Natural killer cell treated with Interleukin-12 subunit alpha and Interleukin-12 subunit beta and Interleukin-15 and Interleukin-18, amount 100 ng/mL, for 72 hours (primary cell): ENCODE data around the gene BOC. TPM values are rescaled to one million over a fixed set of nuclear protein-coding genes. Genes with fewer than 3 reads are reported as not detected.

ENCODE experiments used
- ATAC-seq, 2 donors: fragments of 150-1000 bp; cut with Tn5 transposase in 1 of 2; sonication (Bioruptor Pico), chemical (Tn5 transposase) in 1 of 2; 2 replicates each; pipeline ENCODE4 v1.10.0; 2021
- DNase-seq: peaks from one replicate; pipeline ENCODE4 v3.0.0; 2022; ENCODE audit warnings: low spot score
- H3K27ac Mint-ChIP-seq, 2 donors: 1 replicate in 1 of 2; 2 replicates in 1 of 2; pipeline ENCODE4 v1.8.0; 2022; ENCODE audit warnings: mixed read lengths in 2 of 2, mild to moderate bottlenecking in 1 of 2, moderate library complexity in 1 of 2
- H3K27me3 Mint-ChIP-seq, 2 donors: 1 replicate in 1 of 2; 2 replicates in 1 of 2; pipeline ENCODE4 v1.8.0; 2022; ENCODE audit warnings: mixed read lengths in 2 of 2
- H3K36me3 Mint-ChIP-seq: one replicate; pipeline ENCODE4 v1.8.0; 2022; ENCODE audit warnings: mixed read lengths
- H3K4me1 Mint-ChIP-seq, 2 donors: 1 replicate in 1 of 2; 2 replicates in 1 of 2; pipeline ENCODE4 v1.8.0; 2022; ENCODE audit warnings: low read depth in 2 of 2, mixed read lengths in 2 of 2, mild to moderate bottlenecking in 1 of 2
- H3K4me3 Mint-ChIP-seq: one replicate; pipeline ENCODE4 v1.8.0; 2022; ENCODE audit warnings: mixed read lengths
- H3K9me3 Mint-ChIP-seq: 2 replicates; pipeline ENCODE4 v1.8.0; 2022; ENCODE audit warnings: mixed read lengths
- total RNA-seq, 2 donors: library from RNA; stranded (reverse); gene quantifications; one replicate each; pipeline ENCODE4 v1.2.3, GENCODE V29; 2022

Gene BOC
- total RNA-seq, 2 donors from 2014 or later: 1.5 TPM; not detected in 1

- Mint-ChIP-seq H3K36me3 (no peaks in the 10 kb centered on the region), H3K4me3 (no peak overlapping the region), H3K9me3 (no peaks in the 10 kb centered on the region), H3K27me3 (no peaks in the 10 kb centered on the region), H3K4me1 (no peaks in the 10 kb centered on the region), H3K27ac (no peak overlapping the region)
- DNase-seq (no peak), ATAC-seq (no peak)
Observed at GRCh38 chr3:113331187-113331586, 119.8 kb downstream of the BOC start.

Other genes with a start within 250 kb of the BOC start
- 1 to 10 TPM; 3.7 to 8.3 TPM for gene CD200R1, start 236.5 kb upstream of the BOC start, total RNA-seq
- 10 to 100 TPM; 41.5 to 43.2 TPM for gene GTPBP8, start 220.6 kb upstream of the BOC start, total RNA-seq
- 10 to 100 TPM in 1 of 2 donors, 1 to 10 TPM in 1; 7.9 to 11.5 TPM for gene CFAP44, start 229.9 kb downstream of the BOC start, total RNA-seq